Breast epithelium (tissue), 4 donors: ENCODE results near the gene EDRF1. TPM values are rescaled to one million over a fixed set of nuclear protein-coding genes. Genes with fewer than 3 reads are reported as not detected.

Experiments used
- DNase-seq, 2 donors: peaks; one replicate each; pipeline ENCODE4 v3.0.0-alpha.2; 2019; ENCODE audit warnings: low spot score in 2 of 2
- H3K27ac ChIP-seq, 2 donors: fragments of 200-600 bp; sonication (generic) in 1 of 2; one replicate each; pipeline ENCODE4 v1.5.1; 2016 to 2019; ENCODE audit warnings: mild to moderate bottlenecking in 1 of 2
- H3K27me3 ChIP-seq, 2 donors: fragments of 200-600 bp; sonication (generic) in 1 of 2; one replicate each; pipeline versions ENCODE4 v1.5.1 to v1.6.0; 2017 to 2019; ENCODE audit warnings: control low read depth in 1 of 2, mild to moderate bottlenecking in 1 of 2
- H3K36me3 ChIP-seq: fragments of 200-600 bp; one replicate; pipeline ENCODE4 v1.5.1; 2019
- H3K4me1 ChIP-seq, 2 donors: fragments of 200-600 bp; sonication (generic); one replicate each; pipeline ENCODE4 v1.5.1; 2016 to 2019; ENCODE audit warnings: control low read depth in 1 of 2
- H3K4me3 ChIP-seq, 3 donors: fragments of 200-600 bp; sonication (generic); 1 replicate in 2 of 3; 2 replicates in 1 of 3; pipeline ENCODE4 v1.5.1; 2016 to 2019; ENCODE audit warnings: mild to moderate bottlenecking in 3 of 3, moderate library complexity in 2 of 3
- H3K9me3 ChIP-seq, 2 donors: fragments of 200-600 bp; sonication (generic) in 1 of 2; one replicate each; pipeline ENCODE4 v1.5.1; 2016 to 2019; ENCODE audit warnings: control low read depth in 1 of 2
- POLR2A ChIP-seq: fragments of 450-650 bp; IDR thresholded peaks from one replicate; pipeline ENCODE4 v1.6.1; 2016; ENCODE audit warnings: antibody characterized with exemption, mild to moderate bottlenecking, moderate library complexity
- POLR2AphosphoS5 ChIP-seq, 3 donors: sonication (generic); formaldehyde crosslinking; IDR thresholded peaks; one replicate each; pipeline ENCODE4 v1.6.1; 2017; ENCODE audit warnings: antibody characterized with exemption in 3 of 3
- intact Hi-C: fragments of 100-400 bp; cut with DNase I; formaldehyde crosslinking; loops from one replicate; pipeline ENCODE4 v1.15.1; 2023; ENCODE audit warnings: low total_unique reads
- total RNA-seq, 3 donors: library from RNA; depleted of rRNA; stranded (reverse); fragments of >200 nt; gene quantifications; one replicate each; pipeline ENCODE4 v1.1.0, GENCODE V29; 2016
- TF ChIP-seq, protein P1 (sequence below), 3 donors: fragments of 450-650 bp; IDR thresholded peaks; one replicate each; pipeline ENCODE4 v1.5.1; 2016 to 2017; ENCODE audit warnings: antibody characterized with exemption in 3 of 3, mild to moderate bottlenecking in 3 of 3, moderate library complexity in 3 of 3

EDRF1 gene
- total RNA-seq, 3 donors from 2014 or later, result 23.8 to 37.3 (median 35.1) TPM

DNA sequence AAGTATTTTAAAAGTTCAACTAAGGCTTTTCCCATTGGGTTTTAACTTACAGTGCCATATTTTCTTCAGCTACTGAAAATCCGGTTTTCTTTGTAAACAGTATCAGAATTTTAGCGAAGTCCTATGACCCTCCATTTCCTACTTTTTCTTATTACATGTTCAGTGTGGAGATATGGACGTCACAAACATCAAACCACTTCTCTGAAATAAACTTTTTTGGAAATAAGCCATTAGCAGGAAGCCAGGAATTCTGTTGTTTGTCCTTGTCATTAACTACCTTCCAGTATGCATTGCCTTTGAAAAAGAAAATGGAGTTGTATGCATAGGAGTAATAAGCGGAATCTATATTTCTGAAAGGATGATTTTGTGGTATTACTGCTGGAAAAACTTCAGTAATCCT, 47.0 kb downstream of the EDRF1 start:
- Histone ChIP-seq H3K4me3 (no peak overlapping the region), H3K27ac (no peak overlapping the region), H3K36me3 (no peaks in the 10 kb centered on the region), H3K27me3 (no peaks in the 10 kb centered on the region), H3K4me1 (no peaks in the 10 kb centered on the region), H3K9me3 (no peaks in the 10 kb centered on the region)
- no peak for DNase-seq
- TF ChIP-seq POLR2A, result no peak
- no peak for TF ChIP-seq POLR2AphosphoS5 (IDR thresholded peaks at IDR 0.05)
- TF ChIP-seq, protein P1, sequence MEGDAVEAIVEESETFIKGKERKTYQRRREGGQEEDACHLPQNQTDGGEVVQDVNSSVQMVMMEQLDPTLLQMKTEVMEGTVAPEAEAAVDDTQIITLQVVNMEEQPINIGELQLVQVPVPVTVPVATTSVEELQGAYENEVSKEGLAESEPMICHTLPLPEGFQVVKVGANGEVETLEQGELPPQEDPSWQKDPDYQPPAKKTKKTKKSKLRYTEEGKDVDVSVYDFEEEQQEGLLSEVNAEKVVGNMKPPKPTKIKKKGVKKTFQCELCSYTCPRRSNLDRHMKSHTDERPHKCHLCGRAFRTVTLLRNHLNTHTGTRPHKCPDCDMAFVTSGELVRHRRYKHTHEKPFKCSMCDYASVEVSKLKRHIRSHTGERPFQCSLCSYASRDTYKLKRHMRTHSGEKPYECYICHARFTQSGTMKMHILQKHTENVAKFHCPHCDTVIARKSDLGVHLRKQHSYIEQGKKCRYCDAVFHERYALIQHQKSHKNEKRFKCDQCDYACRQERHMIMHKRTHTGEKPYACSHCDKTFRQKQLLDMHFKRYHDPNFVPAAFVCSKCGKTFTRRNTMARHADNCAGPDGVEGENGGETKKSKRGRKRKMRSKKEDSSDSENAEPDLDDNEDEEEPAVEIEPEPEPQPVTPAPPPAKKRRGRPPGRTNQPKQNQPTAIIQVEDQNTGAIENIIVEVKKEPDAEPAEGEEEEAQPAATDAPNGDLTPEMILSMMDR (IDR thresholded peaks at IDR 0.05), result no peak
- intact Hi-C loops, result no loop called here

- H3K36me3 ChIP-seq, result no peaks in the 10 kb centered on the region
- no peaks in the 10 kb centered on the region for H3K27me3 ChIP-seq
- intact Hi-C loops, result no loop called here
- TF ChIP-seq, protein P1 (IDR thresholded peaks at IDR 0.05), result no peak
- TF ChIP-seq POLR2AphosphoS5 (IDR thresholded peaks at IDR 0.05), result no peak
- no peak for TF ChIP-seq POLR2A
- H3K4me3 ChIP-seq, result no peak overlapping the region
- no peaks in the 10 kb centered on the region for H3K4me1 ChIP-seq
- DNase-seq, result no peak
- peak overlapping the region; percentile 4 to 64 for H3K27ac ChIP-seq
- no peaks in the 10 kb centered on the region for H3K9me3 ChIP-seq
These were observed 48.8 kb downstream of the EDRF1 start for GRCh38 chr10:125768219-125768855.

- Histone ChIP-seq H3K4me3 (no peak overlapping the region), H3K36me3 (no peaks in the 10 kb centered on the region), H3K27ac (peak overlapping the region in 1 of 2 donors; percentile 14), H3K4me1 (no peaks in the 10 kb centered on the region), H3K27me3 (no peaks in the 10 kb centered on the region), H3K9me3 (no peaks in the 10 kb centered on the region)
- intact Hi-C loops, result no loop called here
- TF ChIP-seq POLR2A, result no peak
- TF ChIP-seq, protein P1 (IDR thresholded peaks at IDR 0.05), result no peak
- no peak for TF ChIP-seq POLR2AphosphoS5 (IDR thresholded peaks at IDR 0.05)
- DNase-seq, result no peak
These were observed 49.7 kb downstream of the EDRF1 start for GRCh38 chr10:125769175-125769574.

GRCh38 chr10:125770844-125771243, 51.3 kb downstream of the EDRF1 start:
- no peaks in the 10 kb centered on the region for H3K27me3 ChIP-seq
- TF ChIP-seq POLR2AphosphoS5 (IDR thresholded peaks at IDR 0.05) (no peak), POLR2A (no peak)
- TF ChIP-seq, protein P1 (IDR thresholded peaks at IDR 0.05), result no peak
- H3K4me3 ChIP-seq, result no peak overlapping the region
- no peak for DNase-seq
- no peaks in the 10 kb centered on the region for H3K9me3 ChIP-seq
- no peaks in the 10 kb centered on the region for H3K36me3 ChIP-seq
- no peaks in the 10 kb centered on the region for H3K4me1 ChIP-seq
- intact Hi-C loops, result no loop called here
- no peak overlapping the region for H3K27ac ChIP-seq

DNA sequence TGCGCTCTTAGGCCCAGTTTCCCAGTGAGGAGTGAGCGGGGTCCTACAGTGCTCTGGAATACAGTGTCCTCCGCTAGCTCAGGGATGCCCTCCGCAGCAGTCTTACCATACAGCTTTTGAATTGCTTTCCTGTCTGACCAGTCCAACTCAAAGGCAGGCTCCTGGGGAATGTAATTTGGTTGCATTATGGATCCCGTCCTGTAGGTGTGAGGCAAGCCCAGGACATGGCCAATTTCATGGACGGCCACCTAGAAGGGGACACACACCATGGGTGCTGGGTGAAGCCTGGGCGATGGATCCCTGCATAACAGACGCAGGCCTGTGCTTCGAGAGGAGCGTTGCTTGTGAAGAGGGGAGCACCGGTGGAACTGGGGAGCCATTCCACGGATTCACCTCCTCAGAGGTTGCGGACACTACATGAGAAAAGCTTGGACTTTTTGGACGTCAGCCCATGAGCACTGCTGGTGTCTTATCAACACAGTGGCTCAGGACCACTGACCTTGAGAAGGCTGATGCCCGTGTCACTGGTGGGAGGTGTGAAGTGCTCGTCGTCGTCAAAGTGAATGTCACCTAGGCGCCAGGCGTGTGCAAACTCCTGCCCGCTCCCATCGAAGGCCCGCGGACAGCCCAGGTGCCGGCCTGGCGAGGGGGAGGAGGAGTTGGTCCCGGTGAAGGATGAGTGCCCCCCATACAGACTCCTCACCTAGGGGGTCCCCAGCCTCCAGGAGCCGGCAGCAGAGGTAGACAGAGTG, 52.8 kb downstream of the EDRF1 start:
- intact Hi-C loops, result no loop called here
- TF ChIP-seq POLR2AphosphoS5 (IDR thresholded peaks at IDR 0.05) (no peak), POLR2A (no peak)
- TF ChIP-seq, protein P1 (IDR thresholded peaks at IDR 0.05), result no peak
- no peaks in the 10 kb centered on the region for H3K9me3 ChIP-seq
- DNase-seq, result no peak
- H3K27me3 ChIP-seq, result no peaks in the 10 kb centered on the region
- H3K4me3 ChIP-seq, result no peak overlapping the region
- H3K36me3 ChIP-seq, result no peaks in the 10 kb centered on the region
- no peak overlapping the region for H3K27ac ChIP-seq
- no peaks in the 10 kb centered on the region for H3K4me1 ChIP-seq
